GM19468 (cell line): Measurements from ENCODE around the gene GRAMD2A.

Experiments used
- ATAC-seq: cut with Tn5 transposase; IDR thresholded peaks from one replicate; pipeline ENCODE4 v1.9.1; 2021; ENCODE audit warnings: mild to moderate bottlenecking, moderate library complexity, moderate number of reproducible peaks; ENCODE audit not compliant: unreplicated experiment; ENCODE audit errors: extremely low read depth

GRAMD2A gene

DNA sequence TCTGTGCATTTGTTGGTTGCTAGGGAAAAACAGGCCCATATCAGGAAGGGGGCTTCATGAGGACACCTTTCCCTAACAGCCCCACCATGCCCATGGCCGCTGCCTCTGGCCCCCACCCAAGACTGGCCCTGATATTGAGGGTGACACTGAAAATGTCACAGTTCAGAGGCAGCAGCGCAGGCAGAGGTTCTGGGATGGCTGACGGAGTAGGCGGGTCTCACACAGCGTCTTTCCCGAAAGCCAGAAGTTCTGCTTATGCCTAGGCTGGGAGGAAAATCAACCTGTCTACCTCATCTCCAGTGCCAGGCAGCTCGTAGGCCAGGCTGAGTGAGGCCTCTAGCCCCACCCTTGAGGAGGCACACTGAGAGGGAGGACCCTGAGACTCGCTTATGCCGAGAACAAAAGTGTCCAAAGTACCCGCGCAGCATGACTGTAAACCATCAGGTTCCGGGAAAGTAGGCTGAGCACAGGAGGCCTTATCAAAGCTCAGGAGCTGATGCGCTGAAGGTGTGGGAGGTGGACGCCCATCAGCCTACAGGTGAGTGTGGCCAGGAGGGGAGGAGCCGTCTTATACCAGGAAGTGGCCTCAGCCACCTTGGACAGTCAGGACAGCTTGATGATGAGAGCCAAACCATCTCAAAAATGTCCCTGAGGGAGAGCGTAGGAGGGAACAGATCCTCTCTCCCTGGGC, 27.5 kb downstream of the GRAMD2A start:
- no peak for ATAC-seq

DNA sequence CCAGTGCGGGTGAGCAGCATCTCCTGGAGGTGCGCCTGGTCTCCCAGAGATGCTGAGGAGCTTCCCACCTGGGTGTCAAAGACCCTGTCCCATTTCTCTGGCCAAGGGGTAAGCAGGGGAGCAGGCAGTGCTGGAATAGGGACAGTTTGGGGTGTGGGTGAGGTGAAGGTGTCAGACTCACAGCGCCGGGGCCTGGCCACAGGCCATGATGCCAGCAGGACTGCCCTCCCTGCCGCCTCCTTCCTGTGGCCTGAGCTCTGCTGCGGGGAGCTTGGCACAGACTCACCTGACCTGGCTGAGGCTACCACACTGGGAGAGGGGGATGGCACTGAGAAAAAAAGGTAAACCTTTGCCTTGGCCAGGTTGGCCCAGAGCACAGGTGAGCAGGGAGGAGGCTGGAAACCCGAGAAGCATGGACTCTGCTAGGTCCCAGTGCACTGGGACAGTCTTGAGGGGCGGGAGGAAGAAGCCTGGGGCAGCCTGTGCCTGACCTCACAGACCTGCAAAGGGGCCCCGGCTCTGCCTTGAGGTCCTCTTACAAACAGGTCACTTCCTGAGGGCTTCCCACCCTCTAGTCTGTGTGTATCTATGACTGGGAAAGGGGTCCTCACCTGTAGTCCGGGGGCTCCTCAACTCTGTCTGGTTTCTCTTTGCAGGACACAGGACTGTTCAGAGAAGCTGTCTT, 28.2 kb downstream of the GRAMD2A start:
- ATAC-seq = no peak

- no peak for ATAC-seq
Observed at GRCh38 chr15:72168808-72169190, 28.8 kb downstream of the GRAMD2A start.

DNA sequence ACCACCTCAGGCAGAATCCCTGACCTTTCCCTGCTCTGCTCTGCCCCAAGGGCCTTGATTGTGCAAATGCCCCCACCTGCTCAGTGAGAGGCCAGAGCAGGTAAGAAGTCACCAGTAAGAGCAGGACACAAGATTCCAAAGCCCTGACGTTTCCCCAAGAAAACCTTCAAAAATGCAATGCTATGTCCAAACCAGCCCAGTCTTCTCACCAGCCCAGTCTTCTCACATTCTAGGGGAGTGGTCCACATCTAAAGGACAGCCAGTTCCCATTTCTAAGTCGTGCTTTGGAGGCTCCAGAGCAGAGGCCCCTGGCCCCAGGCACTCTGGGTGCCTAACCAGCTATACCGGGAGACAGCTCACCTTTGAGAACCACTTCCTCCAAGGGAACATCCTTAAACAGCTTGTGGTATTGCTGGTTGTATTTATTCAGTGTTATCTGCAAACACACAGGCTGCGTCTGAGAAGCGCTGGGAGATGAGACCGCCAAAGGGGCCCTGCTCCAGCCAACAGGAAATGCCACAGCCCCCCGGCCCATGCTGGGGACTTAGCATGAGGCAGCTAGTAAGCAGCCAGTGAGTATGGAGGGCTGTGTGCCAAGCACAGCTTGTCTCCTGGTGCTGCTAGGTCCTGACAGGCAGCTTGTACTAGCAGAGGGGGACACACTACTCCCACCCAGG, 29.3 kb downstream of the GRAMD2A start:
- ATAC-seq = no peak

GRCh38 chr15:72167445-72167844, 30.1 kb downstream of the GRAMD2A start:
- ATAC-seq = no peak

DNA sequence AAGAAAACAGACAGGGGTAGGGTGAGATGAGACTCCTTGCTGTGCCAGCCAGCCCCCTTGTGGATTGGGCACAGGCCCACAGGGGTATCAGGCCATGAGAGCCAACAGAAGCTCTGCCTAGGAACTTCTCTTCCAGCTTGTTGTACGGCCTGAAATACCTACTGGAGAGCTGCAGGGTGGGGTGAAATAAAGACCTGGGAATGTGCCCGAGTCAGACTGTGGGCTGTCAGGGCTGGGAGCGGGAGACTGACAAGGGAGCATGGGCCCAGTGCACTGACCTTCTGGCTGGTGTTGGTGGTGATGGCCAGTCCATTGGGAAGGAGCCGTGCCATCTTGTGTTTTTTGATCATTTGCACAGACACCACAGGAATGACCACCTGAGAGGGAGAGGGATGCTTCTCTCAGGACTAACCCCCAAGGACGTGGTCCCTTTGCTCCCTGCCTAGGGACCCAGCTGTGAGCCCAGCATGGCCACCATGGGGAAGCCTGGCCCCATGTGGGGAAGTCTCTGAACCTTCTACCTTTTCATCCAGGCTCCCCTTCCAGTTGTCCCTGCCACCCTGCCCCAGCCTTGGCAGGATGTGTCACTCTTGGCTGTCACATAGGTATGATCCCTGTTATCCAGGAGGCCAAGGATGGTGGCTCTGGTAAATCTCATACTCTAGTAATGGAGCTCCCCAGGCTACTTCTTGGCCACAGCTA, 30.7 kb downstream of the GRAMD2A start:
- ATAC-seq = no peak

- no peak for ATAC-seq
Observed at GRCh38 chr15:72163719-72164118, 33.9 kb downstream of the GRAMD2A start.

GRCh38 chr15:72162569-72162968, 35.0 kb downstream of the GRAMD2A start:
- no peak for ATAC-seq

- no peak for ATAC-seq
Observed at GRCh38 chr15:72161361-72162132, 36.0 kb downstream of the GRAMD2A start.

DNA sequence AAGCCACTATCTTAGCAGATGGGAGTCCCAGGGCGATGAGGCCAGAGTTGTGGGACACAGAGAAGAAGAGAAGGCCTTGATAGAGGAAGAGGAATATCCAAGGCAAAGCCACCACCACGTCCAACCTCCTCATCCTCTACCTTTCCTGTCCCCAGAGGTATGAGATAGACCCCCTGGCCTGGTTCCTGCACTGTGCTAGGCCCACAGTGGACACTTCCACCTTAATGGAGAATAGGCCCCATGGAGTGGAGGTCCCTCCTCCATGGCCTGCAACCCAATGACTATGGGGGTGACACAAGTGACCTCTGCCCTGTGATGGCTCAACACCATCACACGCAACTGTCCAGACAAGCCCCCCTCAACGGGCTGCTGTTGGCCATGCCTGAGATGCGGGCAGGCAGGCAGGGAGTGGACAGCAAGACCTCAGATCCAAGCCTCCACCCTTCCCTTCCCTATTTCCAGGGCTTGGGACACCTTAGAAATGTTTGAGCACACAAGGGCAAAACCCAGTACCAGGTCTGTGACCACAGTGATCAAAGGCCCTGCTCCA, 36.8 kb downstream of the GRAMD2A start:
- ATAC-seq = no peak

DNA sequence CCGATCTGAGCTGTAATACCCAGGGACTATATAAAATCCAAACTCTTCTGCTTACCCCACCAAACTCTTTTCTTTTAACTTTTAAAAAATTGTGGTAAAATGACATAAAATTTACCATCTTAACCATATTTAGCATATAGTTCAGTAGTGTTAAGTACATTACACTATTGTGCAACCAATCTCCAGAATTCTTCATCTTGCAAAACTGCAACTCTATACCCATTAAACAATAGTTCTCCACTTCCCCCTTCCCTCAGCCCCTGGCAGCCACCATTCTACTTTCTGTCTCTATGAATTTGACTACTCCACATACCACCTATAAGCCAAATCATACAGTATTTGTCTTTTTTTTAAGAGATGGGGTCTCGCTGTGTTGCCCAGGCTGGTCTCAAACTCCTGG, 40.7 kb downstream of the GRAMD2A start:
- no peak for ATAC-seq

DNA sequence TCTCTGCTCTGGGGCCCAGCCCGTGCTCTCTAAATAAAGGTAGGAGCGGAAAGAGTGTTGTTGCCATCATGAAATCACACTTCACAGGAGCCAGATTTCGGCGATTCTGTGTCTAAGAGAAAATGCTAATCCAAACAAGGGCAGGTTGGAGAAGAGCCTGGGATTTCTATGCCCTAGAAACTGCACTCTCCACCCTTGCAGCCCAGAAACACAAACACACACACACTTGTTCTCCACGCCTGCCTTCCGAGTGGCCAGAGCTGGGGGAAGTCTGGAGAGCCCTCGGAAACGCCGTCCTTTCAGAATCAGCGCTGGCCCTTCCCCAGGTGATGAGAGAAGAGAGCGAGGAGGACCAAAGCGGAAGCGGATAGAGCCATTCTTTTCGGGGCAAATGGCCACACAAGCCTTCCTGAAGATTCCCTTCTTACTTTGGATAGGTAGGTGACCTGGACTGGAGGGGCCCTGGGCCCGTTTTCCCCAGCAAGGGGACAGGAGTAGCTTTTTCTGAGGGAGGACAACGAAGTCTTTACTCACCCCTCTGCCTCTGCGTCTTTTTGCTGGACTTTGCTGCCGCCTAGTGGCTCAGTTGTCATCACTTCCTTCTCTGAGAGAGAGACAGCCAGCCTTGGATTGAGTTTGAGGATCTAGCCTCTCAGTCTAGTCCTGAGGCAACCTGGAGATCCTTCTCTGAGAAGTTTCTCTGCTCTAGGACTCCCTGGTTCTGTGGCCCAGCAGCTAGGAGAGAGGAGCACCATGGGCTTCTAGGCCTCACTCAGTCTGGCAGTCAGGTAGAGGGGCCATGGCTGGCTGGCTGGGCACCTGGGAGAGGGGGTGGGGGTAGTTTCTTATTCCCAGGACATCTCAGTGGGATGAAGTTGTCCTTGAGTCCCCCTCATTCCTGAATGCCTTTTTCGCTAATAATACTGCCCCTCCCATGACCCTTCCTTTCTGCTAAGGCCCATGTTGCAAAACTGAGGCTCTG, 41.7 kb downstream of the GRAMD2A start:
- peak; percentile 52 for ATAC-seq

GRCh38 chr15:72155003-72155621, 42.5 kb downstream of the GRAMD2A start:
- no peak for ATAC-seq

GRCh38 chr15:72154316-72154715, 43.3 kb downstream of the GRAMD2A start:
- no peak for ATAC-seq

DNA sequence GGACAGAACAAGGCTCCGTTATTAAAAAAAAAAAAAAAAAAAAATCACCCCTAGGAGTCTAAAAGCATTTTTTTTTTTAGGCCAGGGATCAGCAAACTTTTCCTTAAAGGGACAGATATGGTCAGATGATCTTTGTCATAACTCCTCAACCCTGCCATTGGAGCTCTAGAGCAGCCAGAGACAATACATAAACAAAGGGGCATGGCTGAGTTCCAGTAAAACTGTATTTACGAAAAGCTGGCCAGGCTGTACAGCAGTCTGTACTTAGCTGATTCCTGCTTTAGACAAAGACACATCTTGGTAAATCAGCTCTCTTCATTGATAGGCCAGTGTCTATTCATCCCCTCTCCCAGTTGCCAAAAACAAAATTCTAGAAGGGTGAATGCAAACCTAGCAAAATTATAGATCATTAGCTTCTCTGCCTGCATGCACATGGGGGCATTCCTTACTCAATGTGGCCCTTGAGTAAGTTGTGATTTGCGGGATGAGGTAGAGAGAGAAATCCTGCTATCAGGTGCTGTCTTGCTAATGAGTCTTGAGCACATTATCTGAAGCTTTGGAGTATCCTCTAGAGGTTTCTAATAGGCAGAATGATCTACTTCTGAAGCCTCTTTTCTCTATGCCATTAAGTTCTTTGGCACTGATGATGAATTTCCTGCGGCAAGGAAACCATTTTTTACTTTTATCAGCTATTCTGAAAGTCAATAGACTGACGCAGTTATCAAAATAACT, 44.2 kb downstream of the GRAMD2A start:
- no peak for ATAC-seq

GRCh38 chr15:72147418-72147817, 50.2 kb downstream of the GRAMD2A start:
- no peak for ATAC-seq

DNA sequence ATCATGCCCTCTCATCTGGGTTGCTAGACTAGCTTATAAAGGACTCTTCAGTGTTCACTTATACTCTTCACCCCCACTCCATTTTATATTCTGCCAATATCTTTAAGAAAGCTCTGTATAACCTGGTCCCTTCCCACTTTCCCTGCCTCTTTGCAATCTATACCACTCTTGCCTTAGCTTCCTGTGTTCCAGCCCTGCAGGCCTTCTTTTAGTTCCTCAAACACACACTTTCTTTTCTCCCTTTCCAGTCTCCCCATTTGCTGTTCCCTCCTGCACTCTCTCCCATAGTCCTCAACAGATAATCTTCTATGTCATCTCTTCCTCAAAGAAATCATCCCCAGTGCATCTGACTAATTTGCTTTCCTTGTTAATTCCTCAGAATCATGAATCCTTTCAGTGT, 50.7 kb downstream of the GRAMD2A start:
- no peak for ATAC-seq

- no peak for ATAC-seq
Observed at GRCh38 chr15:72146221-72146620, 51.4 kb downstream of the GRAMD2A start.
